ENCODE results near the gene IL19.

The IL19 gene

GRCh38 chr1:206816390-206817287, 46.1 kb downstream of the IL19 start:
- Histone ChIP-seq H3K27ac (ENCODE audit: extremely low read depth, low read depth, low read length) (no peak overlapping the region), H3K4me1 (ENCODE audit: control insufficient read depth, insufficient read depth, low read length) (no peaks in the 10 kb centered on the region), H3K4me3 (ENCODE audit: low read depth, low read length) (no peak overlapping the region), H3K36me3 (ENCODE audit: control insufficient read depth in 2 of 2, insufficient read depth in 1 of 2, low read length in 2 of 2) (no peaks in the 10 kb centered on the region), H3K9me3 (ENCODE audit: control insufficient read depth, insufficient read depth, low read depth, low read length) (no peaks in the 10 kb centered on the region)
- ChIA-PET CTCF (interaction anchor here (0.7 to 2.2 kb wide), 5 partner anchors 10 to 96 kb away, joined by 3 to 11 read pairs (median 3); partner anchors contain the start of gene IL20), POLR2A (interaction anchor here (1.0 kb wide), 1 partner anchor 12 kb away, joined by 7 read pairs; no protein-coding TSS in a partner anchor)
- TF ChIP-seq ZNF692 (tag by site-specific recombination; IDR thresholded peaks at IDR 0.05) (no peak), ZNF132 (tag by site-specific recombination; IDR thresholded peaks at IDR 0.05; ENCODE audit: borderline replicate concordance) (no peak), ZNF610 (tag by site-specific recombination; IDR thresholded peaks at IDR 0.05; ENCODE audit: borderline replicate concordance) (no peak), ZNF140 (tag by site-specific recombination; IDR thresholded peaks at IDR 0.05) (no peak), ZNF600 (tag by site-specific recombination; IDR thresholded peaks at IDR 0.05) (no peak), ZBTB48 (tag by site-specific recombination; IDR thresholded peaks at IDR 0.05) (no peak), ZBTB1 (tag by site-specific recombination; IDR thresholded peaks at IDR 0.05) (no peak), ZNF521 (tag by site-specific recombination; IDR thresholded peaks at IDR 0.05) (no peak), ZFHX2 (tag by site-specific recombination; conservative IDR thresholded peaks at IDR 0.05) (no peak), ZNF311 (tag by site-specific recombination; IDR thresholded peaks at IDR 0.05; ENCODE audit: borderline replicate concordance) (no peak), ZSCAN5A (tag by site-specific recombination; IDR thresholded peaks at IDR 0.05) (no peak), ZFP41 (tag by site-specific recombination; IDR thresholded peaks at IDR 0.05; ENCODE audit: borderline replicate concordance) (no peak), ZNF138 (tag by site-specific recombination; IDR thresholded peaks at IDR 0.05; ENCODE audit: borderline replicate concordance) (no peak)

- no peak overlapping the region for H3K4me3 ChIP-seq (ENCODE audit: low read depth, low read length)
- no peaks in the 10 kb centered on the region for H3K9me3 ChIP-seq (ENCODE audit: control insufficient read depth, insufficient read depth, low read depth, low read length)
- POLR2A ChIA-PET = no interaction called here
- CTCF ChIA-PET = interaction anchor here (1.0 to 1.9 kb wide), 4 partner anchors 11 to 90 kb away, joined by 3 to 7 read pairs (median 5); no protein-coding TSS in a partner anchor
- no peaks in the 10 kb centered on the region for H3K4me1 ChIP-seq (ENCODE audit: control insufficient read depth, insufficient read depth, low read length)
- no peaks in the 10 kb centered on the region for H3K36me3 ChIP-seq (ENCODE audit: control insufficient read depth in 2 of 2, insufficient read depth in 1 of 2, low read length in 2 of 2)
- H3K27ac ChIP-seq (ENCODE audit: extremely low read depth, low read depth, low read length) = no peak overlapping the region
- no peak for TF ChIP-seq ZBTB44 (tag by site-specific recombination; IDR thresholded peaks at IDR 0.05)
- no peak for TF ChIP-seq IKZF3 (tag by site-specific recombination; IDR thresholded peaks at IDR 0.05)
- no peak for TF ChIP-seq ZFP3 (tag by site-specific recombination; IDR thresholded peaks at IDR 0.05; ENCODE audit: low read depth)
- no peak for TF ChIP-seq ZSCAN30 (tag by site-specific recombination; IDR thresholded peaks at IDR 0.05)
- no peak for TF ChIP-seq ZFP37 (tag by site-specific recombination; IDR thresholded peaks at IDR 0.05)
- TF ChIP-seq ZNF19 (tag by site-specific recombination; IDR thresholded peaks at IDR 0.05; ENCODE audit: low read depth) = no peak
- no peak for TF ChIP-seq PRDM10 (tag by site-specific recombination; IDR thresholded peaks at IDR 0.05)
- TF ChIP-seq ZNF548 (tag by site-specific recombination; IDR thresholded peaks at IDR 0.05) = no peak
- no peak for TF ChIP-seq ZNF707 (tag by site-specific recombination; IDR thresholded peaks at IDR 0.05)
- TF ChIP-seq CTCF (tag by site-specific recombination; IDR thresholded peaks at IDR 0.05) = no peak
- no peak for TF ChIP-seq SCRT1 (tag by site-specific recombination; IDR thresholded peaks at IDR 0.05; ENCODE audit: borderline replicate concordance)
- TF ChIP-seq ZNF514 (tag by site-specific recombination; IDR thresholded peaks at IDR 0.05) = no peak
These were observed 50.9 kb downstream of the IL19 start for GRCh38 chr1:206821493-206821892.
